GM18867 (cell line): ENCODE data around the gene UST.
A peak's percentile ranks its signal among the peaks of the same experiment; 100 is the strongest.
"Not testable (repeated sequence)": the region's sequence is repeated elsewhere in the genome, so short reads cannot be mapped to it uniquely, and the experiment has no call there.

Experiments used
- ATAC-seq: cut with Tn5 transposase; IDR thresholded peaks from one replicate; pipeline ENCODE4 v1.9.1; 2021; ENCODE audit warnings: mild to moderate bottlenecking, moderate library complexity; ENCODE audit not compliant: unreplicated experiment

The UST gene

GRCh38 chr6:149098700-149099276 is 352.0 kb downstream of the UST start:
- no peak for ATAC-seq

- no peak for ATAC-seq
These were observed 355.5 kb downstream of the UST start for GRCh38 chr6:149102324-149102723.

DNA sequence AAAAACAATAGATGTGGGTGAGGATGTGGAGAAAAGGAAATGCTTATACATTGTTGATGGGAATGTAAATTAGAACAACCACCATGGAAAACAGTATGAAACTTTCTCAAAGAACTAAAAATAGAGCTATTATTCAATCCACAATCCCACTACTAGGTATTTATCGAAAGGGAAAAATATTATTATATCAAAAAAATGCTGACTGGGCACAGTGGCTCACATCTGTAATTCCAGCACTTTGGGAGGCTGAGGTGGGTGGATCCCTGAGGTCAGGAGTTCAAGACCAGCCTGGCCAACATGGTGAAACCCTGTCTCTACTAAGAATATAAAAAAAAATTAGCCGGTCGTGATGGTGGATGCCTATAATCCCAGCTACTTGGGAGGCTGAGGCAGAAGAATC is 357.1 kb downstream of the UST start:
- ATAC-seq: not testable (repeated sequence)

- no peak for ATAC-seq
These were observed 360.7 kb downstream of the UST start for GRCh38 chr6:149107520-149107919.

DNA sequence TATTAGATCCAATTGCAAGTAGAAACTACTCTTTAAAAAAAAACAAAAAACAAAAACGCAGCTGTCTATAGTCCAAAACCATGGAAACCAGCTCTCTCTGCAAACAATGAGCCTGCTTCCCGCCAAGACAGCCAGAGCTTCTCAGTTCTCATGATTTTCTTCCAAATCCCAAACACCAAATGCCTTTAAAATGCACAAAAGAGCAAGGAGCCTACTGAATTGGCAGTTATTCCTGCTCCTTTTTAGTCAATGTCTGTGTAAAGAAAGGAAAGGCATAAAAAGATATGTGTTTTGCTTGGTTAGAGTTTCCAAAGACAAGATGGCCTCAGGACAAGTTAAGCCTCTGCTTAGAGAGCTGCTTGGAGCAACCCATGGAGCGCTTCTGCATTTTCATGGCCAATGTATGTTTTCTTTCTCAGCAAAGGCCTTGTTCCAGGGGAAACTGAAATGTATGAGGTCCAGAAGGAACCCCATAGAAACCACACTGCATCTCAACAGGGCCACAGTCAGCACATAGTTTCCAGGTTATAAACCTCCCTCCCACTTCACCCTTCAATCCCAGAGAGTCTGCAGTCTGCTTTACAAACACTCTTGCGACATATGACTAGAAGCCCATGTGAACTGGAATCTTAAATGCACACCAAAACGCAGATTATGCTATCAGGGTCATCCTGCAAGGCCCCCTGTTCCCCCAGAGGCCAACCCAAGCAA is 361.4 kb downstream of the UST start:
- no peak for ATAC-seq

- ATAC-seq: no peak
These were observed 361.9 kb downstream of the UST start for GRCh38 chr6:149108749-149109100.

DNA sequence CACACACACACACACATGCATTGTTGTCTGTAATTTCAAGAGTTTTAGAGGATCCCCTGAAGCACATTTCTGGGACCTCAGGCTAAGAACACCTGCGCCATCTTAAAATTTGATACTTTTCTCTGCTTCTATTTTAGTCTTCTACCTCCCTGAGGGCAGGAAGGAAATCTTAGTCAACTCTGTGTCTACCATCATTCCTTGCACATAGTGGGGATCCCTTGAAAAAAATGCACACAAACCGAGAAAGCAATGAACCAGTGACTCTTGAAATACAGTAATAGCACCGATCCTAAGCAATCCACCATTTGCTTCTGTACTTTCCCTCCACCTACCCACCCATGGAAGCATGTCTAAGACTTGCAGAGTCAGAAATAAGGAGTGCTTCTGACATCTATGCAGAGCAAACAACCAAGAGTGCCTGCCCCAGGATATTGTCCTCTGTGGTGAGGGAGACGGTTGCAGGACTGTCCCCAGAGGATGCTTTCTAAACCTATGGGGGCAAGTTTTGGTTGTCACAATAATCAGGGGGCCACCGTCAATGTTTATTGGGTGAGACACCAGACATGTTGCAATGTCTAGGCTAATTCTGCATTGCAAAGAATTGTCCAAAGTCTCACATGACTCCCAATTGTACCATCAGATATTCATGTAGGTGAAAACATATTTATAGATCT is 362.7 kb downstream of the UST start:
- ATAC-seq: no peak

GRCh38 chr6:149111556-149112115 is 364.8 kb downstream of the UST start:
- ATAC-seq: peak; percentile 54

- ATAC-seq: peak; percentile 56
These were observed 366.1 kb downstream of the UST start for GRCh38 chr6:149112976-149113375.

- no peak for ATAC-seq
These were observed 367.3 kb downstream of the UST start for GRCh38 chr6:149114167-149114566.

- no peak for ATAC-seq
These were observed 372.2 kb downstream of the UST start for GRCh38 chr6:149118737-149119653.

DNA sequence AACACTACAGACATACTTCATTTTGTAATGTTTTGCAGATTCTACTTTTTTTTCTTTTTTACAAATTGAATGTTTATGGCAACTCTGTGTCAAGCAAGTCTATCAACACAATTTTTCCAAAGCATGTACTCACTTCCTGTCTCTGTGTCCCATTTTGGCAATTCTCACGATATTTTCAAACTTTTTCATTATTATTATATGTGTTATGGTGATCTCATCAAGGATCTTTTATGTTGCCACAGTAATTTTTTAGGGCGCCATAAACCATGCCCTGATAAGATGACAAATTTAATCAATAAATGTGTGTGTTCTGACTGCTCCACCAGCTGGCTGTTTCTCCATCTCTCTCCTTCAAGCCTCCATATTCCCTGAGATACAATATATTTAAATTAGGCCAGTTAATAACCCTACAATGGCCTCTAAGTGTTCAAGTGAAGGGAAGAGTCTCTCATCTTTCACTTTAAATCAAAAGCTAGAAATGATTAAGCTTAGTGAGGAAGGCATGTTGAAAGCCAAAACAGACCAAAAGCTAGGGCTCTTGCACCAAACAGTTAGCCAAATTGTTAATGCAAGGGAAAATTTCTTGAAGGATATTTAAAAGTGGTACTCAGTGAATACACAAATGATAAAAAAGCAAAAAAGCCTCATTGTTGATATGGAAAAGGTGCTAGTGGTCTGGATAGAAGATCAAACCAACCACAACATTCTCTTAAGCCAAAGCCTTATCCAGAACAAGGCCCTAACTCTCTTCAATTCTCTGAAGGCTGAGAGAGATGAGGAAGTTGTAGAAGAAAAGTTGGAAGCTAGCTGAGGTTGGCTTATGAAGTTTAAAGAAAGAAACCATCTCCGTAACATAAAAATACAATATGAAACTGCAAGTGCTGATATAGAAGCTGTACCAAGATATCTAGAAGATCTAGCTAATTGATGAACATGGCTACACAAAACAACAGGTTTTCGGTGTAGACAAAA is 376.3 kb downstream of the UST start:
- no peak for ATAC-seq

DNA sequence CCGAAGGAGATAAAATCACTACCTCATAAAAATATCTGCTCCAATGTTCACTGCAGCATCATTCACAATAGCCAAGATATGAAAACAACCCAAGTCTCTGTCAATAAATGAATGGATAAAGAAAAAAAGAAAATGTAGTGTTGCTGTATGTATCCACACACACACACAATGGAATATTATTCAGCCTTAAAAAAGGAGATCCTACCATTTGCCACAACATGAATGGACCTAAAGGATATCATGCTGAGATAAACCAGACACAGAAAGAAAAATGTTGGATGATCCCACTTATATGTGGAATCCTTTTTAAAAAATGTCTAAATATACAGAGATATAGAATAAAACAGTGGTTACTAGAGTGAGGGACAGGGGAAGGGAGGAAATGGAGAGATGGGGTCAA is 378.5 kb downstream of the UST start:
- ATAC-seq: no peak
